ENCODE results near the gene SMOC2.
"Not testable (repeated sequence)": the region's sequence is repeated elsewhere in the genome, so short reads cannot be mapped to it uniquely, and the experiment has no call there.

Gene SMOC2

DNA sequence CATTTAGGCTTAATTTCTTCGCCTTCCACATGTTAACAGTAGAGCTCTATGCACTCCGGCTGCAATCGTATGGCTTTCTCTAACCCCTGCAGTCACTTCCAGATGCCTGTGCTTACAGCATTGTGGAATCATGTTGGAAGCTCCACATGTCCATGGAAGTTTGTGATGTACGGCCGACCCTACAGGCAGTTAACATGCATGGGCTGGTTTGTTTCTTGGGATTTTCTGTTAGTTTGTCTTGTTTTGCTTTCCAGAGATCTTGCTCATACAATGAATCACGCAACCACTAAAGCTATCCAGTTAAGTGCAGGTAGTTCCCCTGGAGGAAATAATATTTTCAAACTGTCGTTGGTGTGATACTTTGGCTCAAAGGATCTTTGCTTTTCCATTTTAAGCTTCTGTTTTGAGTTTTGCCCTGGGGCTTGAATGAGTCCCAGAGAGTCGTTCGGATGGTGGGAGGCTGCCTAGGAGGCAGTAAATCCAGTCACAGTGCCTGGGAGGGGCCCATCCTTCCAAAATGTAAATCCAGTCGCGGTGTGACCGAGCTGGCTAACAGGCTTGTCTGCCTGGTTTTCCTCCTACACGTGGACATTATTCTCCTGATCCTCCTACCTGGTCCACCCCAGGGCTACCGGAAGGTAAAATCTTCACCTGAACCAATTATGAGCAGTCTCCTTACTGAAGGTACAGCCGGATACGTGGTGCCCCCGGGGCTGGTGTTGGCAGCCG, 225.9 kb downstream of the SMOC2 start:
- no peak for DNase-seq

DNA sequence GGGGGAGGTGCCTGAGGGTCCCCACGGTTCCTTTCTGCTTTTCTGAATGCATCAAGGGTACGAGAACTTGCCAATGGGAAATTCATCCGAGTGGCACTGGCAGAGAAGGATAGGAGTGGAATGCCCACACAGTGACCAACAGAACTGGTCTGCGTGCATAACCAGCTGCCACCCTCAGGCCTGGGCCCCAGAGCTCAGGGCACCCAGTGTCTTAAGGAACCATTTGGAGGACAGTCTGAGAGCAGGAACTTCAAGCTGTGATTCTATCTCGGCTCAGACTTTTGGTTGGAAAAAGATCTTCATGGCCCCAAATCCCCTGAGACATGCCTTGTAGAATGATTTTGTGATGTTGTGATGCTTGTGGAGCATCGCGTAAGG, 226.4 kb downstream of the SMOC2 start:
- DNase-seq: no peak

DNA sequence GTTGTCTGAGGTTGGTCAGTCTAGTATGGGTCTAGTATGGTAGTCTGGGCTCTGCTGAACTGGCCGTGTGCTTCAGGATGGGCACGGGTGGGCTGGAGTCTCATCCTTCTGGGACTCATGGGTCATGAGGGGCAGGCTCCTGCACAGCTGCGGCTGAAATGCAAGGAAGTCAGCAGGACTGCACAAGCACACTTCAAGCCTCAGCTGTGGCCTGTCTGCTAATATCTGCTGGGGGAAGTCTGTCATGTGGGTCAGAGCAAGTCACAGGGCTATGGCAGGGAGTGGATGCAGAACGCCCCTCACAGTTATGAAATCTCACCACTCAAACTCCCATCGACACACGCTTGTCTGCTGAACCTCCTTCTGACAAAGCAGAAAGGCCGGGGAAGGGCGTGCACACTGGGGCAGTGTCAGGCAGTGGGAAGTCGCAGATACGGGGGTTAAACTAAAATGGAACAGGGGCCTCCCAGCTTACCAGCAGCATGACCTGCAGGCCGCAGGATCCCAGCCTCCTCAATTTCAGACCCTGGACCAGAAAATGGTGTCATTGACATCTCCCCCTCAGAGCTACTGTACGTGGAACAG, 229.5 kb downstream of the SMOC2 start:
- DNase-seq: no peak

DNA sequence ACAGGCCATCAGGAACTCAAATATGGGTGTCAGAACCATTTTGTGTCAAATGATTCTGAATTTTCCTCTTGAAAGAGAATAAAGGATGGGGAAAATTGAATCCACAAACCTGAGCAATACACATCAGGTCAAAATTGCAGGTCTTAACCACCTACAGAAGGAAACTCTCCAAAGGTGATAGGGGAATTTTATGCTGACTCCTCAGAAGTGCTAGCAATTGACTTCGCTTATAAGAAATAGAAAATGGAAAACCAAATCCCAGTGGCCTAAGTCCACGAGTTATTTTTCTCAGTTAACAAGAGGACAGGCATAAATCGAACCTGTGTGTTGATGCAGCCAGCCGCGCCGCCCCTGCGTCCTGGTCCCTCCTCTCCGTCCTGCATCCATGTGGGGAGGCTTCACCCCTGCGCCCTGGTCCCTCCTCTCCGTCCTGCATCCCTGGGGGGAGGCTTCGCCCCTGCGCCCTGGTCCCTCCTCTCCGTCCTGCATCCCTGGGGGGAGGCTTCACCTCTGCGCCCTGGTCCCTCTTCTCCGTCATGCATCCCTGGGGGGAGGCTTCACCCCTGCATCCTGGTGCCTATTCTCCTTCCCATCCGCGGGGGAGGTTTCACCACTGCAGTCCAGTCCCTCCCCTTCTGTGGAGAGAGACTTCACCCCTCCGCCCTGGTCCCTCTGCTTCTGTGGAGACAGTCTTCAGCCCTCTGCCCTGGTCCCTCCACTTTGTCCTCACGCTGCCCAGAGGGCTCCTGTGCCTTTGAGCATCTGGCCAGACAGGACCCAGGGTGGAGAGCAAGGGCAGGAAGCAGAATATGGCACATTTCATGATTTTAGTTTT, 230.3 kb downstream of the SMOC2 start:
- DNase-seq: no peak

DNA sequence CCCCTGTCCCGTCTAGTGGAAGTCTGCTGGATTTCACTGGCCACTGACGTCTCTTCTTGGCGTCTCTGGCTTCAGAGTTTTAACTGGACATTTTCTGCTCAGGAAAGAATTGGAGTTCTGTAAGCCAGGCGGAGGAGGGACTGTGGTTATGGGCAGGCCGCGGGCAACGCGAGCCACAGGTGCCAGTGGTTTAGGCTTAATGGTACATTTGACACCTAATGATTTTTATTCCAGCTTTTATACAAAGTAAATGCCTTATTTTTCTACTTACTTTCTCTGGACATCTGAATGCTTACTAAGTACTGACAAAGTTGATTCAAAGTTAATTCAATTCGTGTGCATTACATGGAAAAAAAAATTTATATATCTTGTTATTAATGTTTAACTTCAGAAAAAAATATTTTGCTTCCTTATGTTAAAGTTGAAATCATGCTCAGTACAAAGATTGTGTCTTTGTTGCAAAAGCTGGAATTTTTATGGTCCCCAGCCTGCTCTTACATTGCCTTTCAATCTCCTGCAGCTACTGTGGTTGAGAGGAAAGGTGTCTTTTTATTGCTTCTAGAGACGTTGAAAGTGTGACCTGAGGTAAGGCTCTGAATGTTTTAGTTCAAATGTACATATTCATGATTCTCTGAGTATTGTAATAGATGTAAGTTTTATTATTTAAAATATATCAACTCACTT, 231.0 kb downstream of the SMOC2 start:
- no peak for DNase-seq

DNA sequence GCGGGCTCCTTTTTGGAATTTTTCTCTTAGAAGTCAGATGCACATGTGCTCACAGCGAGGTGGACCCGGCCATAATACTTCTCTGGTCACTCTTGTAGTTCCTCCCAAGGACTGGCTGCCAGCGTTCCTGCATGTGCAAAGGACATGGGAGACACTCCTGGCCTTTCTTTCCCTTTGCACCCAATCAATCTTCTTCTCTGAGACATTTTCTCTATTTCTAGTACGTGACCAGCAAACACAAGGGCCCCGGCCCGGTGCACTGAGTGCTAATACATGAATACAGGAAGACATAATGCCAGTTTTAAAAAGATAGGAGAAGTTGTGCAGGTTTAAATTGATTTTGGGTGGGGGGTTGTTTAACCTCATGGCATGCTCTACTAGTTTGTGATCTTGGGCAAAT, 233.6 kb downstream of the SMOC2 start:
- DNase-seq: no peak

DNA sequence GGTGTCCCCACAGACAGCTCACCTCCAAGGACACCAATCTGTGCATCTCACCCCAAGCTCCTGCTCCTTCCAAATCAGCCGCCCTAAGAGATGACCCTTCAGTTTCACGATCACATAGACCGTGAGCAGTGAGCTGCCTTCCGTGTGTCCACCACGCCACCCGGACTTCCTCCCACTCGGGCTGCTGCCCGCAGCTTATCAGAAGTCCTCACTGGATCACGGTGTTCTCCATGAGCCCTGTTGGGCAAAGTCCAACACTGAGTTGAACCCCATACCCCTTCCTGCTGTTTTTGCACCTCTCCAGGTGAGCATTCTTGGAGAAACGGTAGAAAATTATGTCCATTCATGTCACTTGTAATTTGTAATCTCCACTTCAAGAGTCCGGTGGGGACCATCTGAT, 234.4 kb downstream of the SMOC2 start:
- no peak for DNase-seq

DNA sequence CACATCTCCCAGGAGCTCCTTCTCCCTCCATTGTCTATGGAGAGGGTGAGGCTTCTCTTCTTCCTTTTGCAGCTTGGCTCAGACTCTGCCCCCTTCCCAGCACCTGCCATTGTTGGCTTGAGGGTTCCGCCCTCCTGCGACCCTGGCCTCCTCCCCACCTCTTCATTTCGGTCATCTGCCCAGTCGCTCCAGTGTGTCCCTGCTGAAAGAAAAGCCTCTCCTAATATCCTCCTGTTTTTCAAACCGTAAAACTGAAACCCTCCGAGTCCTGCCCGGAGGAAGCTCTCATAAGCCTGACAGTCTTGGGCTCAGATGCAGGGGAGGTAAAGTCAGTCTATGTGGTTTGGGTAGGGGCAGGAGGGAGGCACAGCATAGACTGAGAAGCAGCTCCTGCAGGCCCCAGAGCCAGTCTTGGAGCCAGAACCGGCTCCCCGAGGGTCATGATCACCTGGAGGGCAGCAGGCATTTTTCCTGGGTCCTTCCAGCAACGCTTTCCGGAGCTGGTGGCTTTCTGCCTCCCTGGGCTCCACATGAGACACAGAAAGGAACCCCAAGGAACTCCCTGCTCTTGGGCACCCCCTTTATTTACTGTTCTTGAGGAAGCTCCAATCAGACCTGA, 235.1 kb downstream of the SMOC2 start:
- no peak for DNase-seq

DNA sequence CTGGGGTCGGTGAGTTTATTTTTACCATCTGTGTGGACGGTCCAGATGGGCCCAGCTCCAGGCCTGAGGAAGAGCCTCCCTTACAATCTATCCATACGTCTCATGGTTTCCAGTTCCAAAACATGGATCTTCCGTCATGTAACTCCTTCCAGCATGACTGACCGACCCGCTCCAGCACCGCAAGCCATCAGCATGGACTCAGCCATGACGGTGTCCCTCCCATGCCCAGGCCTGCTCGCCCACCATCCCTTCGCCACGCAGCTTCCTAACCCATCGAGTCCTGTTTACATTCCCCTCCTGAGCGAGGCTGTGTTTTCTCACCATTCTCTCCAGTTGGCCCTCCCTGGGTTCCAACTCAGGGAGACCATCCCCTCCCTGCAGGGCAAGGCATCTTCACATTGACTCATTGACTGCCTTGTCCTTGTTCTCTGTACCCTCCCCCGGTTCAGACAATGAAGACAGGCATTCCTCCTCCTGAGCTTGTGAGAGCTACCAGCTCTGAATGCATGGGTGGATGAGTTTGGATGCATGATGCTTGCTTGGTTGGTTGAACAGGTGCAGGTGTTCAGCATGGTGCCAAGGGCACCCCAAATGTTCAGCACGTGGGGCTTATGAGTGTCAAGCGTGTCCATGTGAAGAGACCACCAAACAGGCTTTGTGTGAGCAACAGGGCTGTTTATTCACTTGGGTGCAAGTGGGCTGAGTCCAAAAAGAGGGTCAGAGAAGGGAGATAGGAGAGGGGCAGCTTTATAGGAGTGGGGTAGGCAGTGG, 235.8 kb downstream of the SMOC2 start:
- no peak for DNase-seq

DNA sequence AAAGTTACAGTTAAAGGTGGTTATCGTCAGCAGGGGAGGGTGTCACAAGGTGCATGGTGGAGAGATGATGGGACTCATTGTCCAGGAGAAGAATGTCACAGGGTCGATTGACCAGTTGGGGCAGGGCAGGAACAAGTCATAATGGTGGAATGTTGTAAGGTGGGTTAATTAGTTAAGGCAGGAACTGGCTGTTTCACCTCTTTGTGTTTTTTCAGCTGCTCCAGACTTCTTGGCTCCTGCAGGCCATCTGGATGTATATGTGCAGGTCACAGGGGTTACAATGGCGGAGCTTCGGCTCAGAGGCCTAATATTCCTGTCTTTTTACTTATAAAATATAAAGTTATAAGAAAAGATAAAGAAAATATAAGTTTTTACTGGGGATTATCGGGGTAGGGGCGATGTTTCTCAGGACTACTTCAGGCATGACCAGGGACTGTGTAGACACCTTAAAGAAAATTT, 236.4 kb downstream of the SMOC2 start:
- not testable (repeated sequence) for DNase-seq

DNA sequence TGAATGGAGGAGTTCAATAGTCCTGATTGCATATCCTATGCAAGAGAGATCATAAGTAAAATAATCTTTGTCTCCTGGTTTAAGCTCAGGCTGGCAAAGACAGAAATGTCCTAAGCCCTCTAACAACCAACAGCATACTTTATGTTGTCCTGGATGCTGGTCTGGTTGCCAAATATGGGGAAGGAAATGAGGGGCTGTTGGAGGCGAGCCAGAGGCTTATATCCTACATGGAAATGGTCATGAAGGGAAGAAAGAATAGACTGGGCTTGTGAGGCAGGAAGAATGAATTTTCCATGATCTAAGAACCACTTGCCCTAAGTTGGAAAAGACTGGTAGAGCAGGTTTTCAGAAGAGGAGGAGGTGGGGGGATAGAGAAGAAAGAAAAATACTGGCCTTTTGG, 237.1 kb downstream of the SMOC2 start:
- no peak for DNase-seq

DNA sequence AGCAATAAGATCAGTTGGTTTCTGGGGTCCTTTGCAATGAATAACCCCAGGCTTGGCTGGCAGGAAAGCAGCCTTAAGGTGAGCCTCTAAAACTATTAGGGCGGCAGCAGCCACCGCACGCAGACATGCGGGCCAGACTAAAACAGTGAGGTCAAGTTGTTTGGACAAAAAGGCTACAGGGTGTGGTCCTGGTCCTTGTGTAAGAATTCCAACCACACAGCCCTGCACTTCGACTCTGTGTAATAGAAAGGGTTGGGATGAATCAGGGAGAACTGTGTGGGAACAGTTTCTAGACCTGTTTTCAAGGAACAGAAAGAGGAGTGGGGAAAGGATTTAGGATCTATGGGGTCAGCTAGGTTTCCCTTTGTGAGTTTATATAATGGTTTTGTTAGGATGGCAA, 237.6 kb downstream of the SMOC2 start:
- DNase-seq: no peak

DNA sequence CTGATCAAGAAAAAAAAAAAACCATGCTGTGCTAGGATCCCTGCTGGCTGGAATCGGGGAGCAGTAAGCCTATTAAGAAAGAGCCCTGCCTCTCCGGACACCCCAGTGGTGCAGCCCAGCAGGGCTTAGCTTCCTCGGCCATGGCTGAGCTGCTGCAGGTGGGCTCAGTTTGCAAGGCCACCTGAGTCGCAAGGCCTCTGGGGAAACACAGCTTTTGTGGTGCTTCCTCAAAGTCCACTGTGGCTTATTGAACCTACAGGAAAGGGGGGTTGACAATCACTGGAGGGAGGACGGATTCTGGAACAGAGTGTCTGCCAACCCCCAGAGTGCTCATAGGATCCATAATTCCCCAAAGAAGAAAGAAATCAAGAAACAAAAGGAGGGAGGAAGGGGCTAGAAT, 240.8 kb downstream of the SMOC2 start:
- DNase-seq: no peak

DNA sequence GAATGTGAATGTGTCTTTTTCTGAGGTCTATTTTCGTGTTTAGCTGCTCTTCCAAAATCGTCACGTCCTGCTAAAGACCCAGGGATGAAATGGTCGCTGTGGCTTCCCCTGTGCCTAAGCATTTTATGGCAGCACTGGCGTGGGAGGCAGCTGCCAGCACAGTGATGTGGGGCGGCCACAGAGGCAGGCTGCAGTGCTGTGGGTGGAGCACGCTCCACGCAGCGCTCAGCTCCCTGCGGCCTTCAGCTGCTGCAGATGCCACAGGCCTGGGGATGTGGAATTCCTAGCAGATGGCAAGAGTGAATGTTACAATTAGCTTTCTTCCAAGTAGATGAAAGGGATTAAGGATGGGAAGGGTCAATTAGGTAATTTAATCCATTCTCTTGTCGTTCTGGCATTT, 242.6 kb downstream of the SMOC2 start:
- no peak for DNase-seq

DNA sequence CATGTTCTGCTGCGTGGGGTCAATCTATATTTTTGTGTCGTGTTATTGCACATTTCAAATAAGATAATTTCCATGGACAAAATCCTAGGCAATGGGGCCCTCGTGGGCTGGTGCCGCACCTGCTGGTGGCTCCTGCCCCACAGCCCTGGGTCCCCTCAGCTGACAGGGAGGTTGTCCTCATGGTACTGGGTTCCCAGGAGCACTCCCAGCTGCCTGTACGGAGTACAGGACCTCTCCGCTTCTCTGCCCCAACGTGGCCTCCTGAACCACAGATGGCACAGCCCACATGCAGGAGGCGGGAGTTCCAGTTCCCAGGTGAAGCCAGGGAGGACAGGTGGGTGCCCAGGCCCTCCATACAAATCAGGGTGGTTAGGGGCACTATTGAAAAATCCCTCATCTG, 243.5 kb downstream of the SMOC2 start:
- no peak for DNase-seq

DNA sequence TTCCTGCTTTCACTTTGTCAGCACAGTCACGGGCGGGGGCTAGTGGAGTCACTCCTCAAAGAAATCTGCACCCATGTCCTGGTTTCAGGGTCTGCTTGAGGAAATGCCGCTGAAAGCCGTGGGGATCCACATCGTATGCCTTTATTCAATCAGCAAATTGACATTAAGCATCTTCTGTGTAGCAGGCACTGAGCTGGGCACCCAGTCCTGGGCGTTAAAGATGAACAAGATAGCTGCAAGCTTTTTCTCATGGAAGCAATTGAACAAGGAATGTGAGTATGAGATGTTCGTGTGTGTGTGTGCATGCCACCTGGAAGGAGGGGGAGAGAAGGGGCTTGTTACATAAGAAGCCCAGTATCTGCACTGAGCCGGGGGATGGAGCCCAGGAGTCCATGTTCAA, 243.9 kb downstream of the SMOC2 start:
- no peak for DNase-seq

DNA sequence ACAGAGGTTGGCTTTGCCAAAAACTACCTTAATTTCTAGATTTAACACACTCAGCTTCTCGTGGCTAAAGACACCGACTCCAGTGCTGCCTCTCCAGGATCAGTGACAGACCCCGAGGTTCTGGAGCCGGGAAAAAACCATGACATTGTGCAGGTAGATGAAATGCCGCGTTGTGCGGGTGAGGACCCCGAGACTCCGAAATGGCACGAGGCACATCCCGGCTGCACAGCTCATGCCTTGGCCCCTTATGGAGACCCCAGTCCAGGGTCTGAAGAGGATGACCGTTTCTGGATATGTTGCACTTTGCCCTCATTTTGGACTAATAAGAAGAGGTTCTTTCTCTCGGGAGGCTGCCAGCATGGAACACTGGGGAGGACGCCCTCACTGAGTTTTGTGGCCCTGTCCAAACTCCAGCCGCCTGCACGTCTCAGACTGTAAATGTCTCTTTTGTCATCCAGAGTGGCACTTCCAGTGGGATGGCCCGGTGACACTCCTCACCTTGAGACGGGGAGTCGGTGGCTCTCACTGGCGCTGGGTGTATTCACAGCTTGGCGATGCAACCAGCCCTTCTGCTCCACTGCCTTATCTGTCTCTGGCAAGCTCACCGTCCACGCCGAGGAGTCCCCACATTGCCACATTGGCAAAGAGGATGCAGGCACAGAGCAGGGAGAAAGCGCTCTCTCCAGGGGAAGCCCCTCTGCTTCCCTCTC, 245.2 kb downstream of the SMOC2 start:
- no peak for DNase-seq

DNA sequence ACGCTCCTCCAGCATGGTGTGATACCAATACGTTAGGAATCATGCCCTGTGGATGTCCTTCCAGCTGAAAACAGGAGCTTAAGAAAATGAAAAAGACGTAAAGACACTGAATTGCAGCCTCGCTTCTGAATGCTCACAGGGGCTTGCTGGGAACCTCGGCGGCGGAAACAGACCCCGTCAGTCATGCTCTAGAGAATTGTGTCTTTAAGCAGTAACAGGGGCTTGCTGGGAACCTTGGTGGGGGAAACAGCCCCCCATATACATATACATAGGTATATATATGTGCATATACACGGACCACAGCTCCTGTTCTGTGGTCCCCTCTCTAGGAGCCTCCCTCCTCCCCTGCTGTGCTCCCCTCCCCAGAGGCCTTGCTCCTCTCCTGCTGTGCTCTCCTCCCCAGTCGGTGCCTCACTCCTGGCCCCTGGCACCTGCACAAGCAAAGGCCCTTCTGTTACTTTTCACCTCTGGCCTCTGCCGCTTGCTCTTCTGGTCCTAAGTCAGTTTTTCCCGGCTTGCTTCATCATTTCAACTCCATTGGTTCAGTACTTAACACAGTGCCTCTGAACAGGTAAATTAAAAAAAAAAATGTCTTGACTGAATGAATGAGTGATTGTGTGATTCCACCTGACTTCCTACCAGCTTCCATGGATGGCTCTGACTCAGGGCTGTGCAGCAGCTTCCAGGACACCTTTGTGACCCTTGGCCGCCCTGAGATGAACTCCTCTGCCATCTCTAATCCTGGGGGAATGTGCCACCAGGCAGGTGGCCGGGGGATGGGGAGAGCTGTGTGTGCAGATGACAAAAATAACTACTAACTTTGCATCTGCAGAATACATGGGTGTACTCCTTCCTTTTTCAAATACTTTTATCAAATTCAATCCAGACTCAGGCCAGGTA, 246.1 kb downstream of the SMOC2 start:
- DNase-seq: no peak

DNA sequence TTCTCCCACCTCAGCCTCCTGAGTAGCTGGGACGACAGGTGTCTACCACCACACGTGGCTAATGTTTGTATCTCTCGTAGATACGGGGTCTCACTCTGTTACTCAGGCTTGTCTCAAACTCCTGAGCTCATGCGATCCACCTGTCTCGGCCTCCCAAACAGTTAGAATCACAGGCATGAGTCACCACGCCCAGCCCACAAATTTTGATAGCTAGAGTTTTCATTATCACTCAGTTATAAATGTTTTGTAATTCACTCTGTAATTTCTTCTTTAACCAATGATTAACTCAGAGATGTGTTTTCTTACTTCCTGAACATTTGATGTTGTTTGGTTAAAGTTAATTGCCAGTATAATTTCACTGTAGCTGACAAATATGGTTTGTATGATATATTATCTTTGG, 249.3 kb downstream of the SMOC2 start:
- no peak for DNase-seq

DNA sequence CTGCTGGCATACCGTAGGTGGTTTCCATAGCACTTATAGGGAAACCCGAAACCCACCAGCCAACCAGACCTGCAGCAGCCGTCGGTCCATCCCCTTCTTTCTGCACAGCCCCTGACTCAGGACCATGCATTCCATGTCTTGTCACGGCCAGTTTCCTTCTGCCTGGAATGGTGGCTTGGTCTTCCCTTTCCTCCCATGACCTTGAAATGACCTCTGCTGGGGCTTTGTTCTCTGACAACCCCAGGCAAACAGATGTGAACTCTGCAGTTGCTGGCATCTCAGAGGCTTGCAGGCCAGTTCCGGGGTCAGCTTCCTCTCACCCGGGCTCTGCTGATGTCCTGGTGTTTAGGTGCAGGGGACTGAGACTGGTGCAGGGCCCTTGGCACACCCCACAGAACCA, 250.8 kb downstream of the SMOC2 start:
- DNase-seq: no peak
